ENCODE data around the gene CUBN. TPM values are rescaled to one million over a fixed set of nuclear protein-coding genes. Genes with fewer than 3 reads are reported as not detected.

CUBN gene
- total RNA-seq, 2 experiments from 2014 or later = 0.80 to 0.81 TPM

DNA sequence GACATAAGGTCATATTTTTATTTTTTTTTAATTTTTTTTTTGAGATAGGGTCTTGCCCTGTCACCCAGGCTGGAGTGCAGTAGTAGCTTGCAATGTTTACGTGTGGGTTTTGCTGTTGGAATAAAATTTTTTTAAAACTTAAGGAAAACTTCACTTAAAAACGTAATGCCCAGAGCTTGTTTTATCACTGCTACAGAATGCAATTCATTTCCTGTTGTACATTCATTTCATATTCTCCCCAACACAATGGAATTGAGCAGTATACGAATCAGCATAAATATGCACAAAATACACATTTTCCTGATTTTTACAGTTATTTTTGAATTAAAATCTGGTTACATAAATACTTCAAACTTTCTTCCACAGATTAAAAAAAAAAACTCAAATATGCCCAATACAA lies 352.7 kb downstream of the CUBN start:
- POLR2A ChIA-PET = interaction anchor here (1.3 kb wide), 1 partner anchor 41 kb away, joined by 5 read pairs; the partner anchor contains the start of gene RSU1
- Mint-ChIP-seq H3K27ac (no peak overlapping the region), H3K36me3 (ENCODE audit: low read depth) (peaks cover 14% of the 10 kb centered on the region), H3K4me3 (no peak overlapping the region), H3K4me1 (peaks cover 30% of the 10 kb centered on the region), H3K9me3 (no peaks in the 10 kb centered on the region), H3K27me3 (no peaks in the 10 kb centered on the region)
- CTCF ChIA-PET = interaction anchor here (0.6 to 1.4 kb wide), 5 partner anchors 13 to 1877 kb away, joined by 3 to 7 read pairs (median 4); partner anchors contain the start of gene RSU1
- no peak for DNase-seq

Other genes starting within 250 kb of the CUBN start
- 10 to 100 TPM; 12.3 to 12.7 TPM for gene TRDMT1, start 71.9 kb upstream of the CUBN start, total RNA-seq
- gene VIM, start 98.4 kb upstream of the CUBN start, total RNA-seq = 1,000 to 10,000 TPM; 2,572 to 2,607 TPM